WTC11 (cell line): ENCODE data around the gene OSBPL9. TPM values are rescaled to one million over a fixed set of nuclear protein-coding genes. Genes with fewer than 3 reads are reported as not detected.

Experiments
- ATAC-seq: fragments of 200-7000 bp; cut with Tn5 transposase; 2 replicates; pipeline ENCODE4 v1.10.0; 2021; ENCODE audit warnings: mild to moderate bottlenecking, moderate library complexity
- CTCF ChIA-PET: fragments of 300-600 bp; sonication (Branson Sonifier 250); formaldehyde crosslinking; loops from one replicate; lab custom pipeline; 2021; ENCODE audit warnings: antibody characterized with exemption; lab: Charles Lee
- POLR2A ChIA-PET: fragments of 350-600 bp; sonication (Branson Sonifier 250); formaldehyde crosslinking; loops from one replicate; lab custom pipeline; 2021; ENCODE audit warnings: antibody characterized with exemption; lab: Charles Lee
- DNase-seq: peaks from one replicate; pipeline ENCODE4 v3.0.0; 2021; ENCODE audit warnings: low spot score
- H3K27ac Mint-ChIP-seq: 2 replicates; pipeline ENCODE4 v1.8.0; 2021; ENCODE audit warnings: mixed read lengths
- H3K27me3 Mint-ChIP-seq: 2 replicates; pipeline ENCODE4 v1.8.0; 2021; ENCODE audit warnings: low read depth, mild to moderate bottlenecking, moderate library complexity, mixed read lengths
- H3K36me3 Mint-ChIP-seq: 2 replicates; pipeline ENCODE4 v1.8.0; 2021; ENCODE audit warnings: mixed read lengths
- H3K4me1 Mint-ChIP-seq: 2 replicates; pipeline ENCODE4 v1.8.0; 2022; ENCODE audit warnings: mixed read lengths
- H3K4me3 Mint-ChIP-seq: 2 replicates; pipeline ENCODE4 v1.8.0; 2021; ENCODE audit warnings: mild to moderate bottlenecking, moderate library complexity, mixed read lengths
- H3K9me3 Mint-ChIP-seq: 2 replicates; pipeline ENCODE4 v1.8.0; 2021; ENCODE audit warnings: mixed read lengths
- ATF3 ChIP-seq: sonication (generic); formaldehyde crosslinking; conservative IDR thresholded peaks from 2 replicates; pipeline ENCODE4 v1.8.1; 2022; ENCODE audit warnings: mild to moderate bottlenecking, missing genetic modification reagents
- CREB1 ChIP-seq: sonication (generic); formaldehyde crosslinking; IDR thresholded peaks from 2 replicates; pipeline ENCODE4 v1.8.0; 2023; ENCODE audit warnings: mild to moderate bottlenecking, missing genetic modification reagents
- ESRRA ChIP-seq: sonication (generic); formaldehyde crosslinking; IDR thresholded peaks from 2 replicates; pipeline ENCODE4 v1.8.1; 2022; ENCODE audit warnings: mild to moderate bottlenecking, missing genetic modification reagents, borderline replicate concordance
- FOXK1 ChIP-seq: sonication (generic); formaldehyde crosslinking; IDR thresholded peaks from 2 replicates; pipeline ENCODE4 v1.8.0; 2022; ENCODE audit warnings: mild to moderate bottlenecking, moderate library complexity, missing genetic modification reagents
- GTF2I ChIP-seq: fragments of 250-450 bp; sonication (Bioruptor Pico); conservative IDR thresholded peaks from 2 replicates; pipeline ENCODE4 v1.4.0; 2021; ENCODE audit warnings: mild to moderate bottlenecking
- PRDM15 ChIP-seq: sonication (generic); formaldehyde crosslinking; IDR thresholded peaks from 2 replicates; pipeline ENCODE4 v1.8.0; 2022; ENCODE audit warnings: missing genetic modification reagents
- PRRX2 ChIP-seq: fragments of 250-450 bp; sonication (Bioruptor Pico); IDR thresholded peaks from 2 replicates; pipeline ENCODE4 v1.8.0; 2021; ENCODE audit warnings: mild to moderate bottlenecking
- TCF7 ChIP-seq: sonication (generic); formaldehyde crosslinking; IDR thresholded peaks from 2 replicates; pipeline ENCODE4 v1.8.0; 2022; ENCODE audit warnings: mild to moderate bottlenecking, low read depth, missing genetic modification reagents, moderate library complexity
- ZBTB21 ChIP-seq: sonication (generic); formaldehyde crosslinking; IDR thresholded peaks from 2 replicates; pipeline ENCODE4 v1.8.1; 2023; ENCODE audit warnings: mild to moderate bottlenecking, missing genetic modification reagents, borderline replicate concordance
- ZMAT4 ChIP-seq: fragments of 250-450 bp; sonication (Bioruptor Pico); IDR thresholded peaks from 2 replicates; pipeline ENCODE4 v1.9.0; 2021; ENCODE audit warnings: mild to moderate bottlenecking
- ZNF219 ChIP-seq: sonication (generic); formaldehyde crosslinking; IDR thresholded peaks from 2 replicates; pipeline ENCODE4 v1.8.0; 2023; ENCODE audit warnings: missing genetic modification reagents, mild to moderate bottlenecking, borderline replicate concordance
- ZNF232 ChIP-seq: sonication (generic); formaldehyde crosslinking; IDR thresholded peaks from 2 replicates; pipeline ENCODE4 v1.8.0; 2022; ENCODE audit warnings: mild to moderate bottlenecking, missing genetic modification reagents
- ZNF671 ChIP-seq: fragments of 250-450 bp; sonication (Bioruptor Pico); IDR thresholded peaks from 2 replicates; pipeline ENCODE4 v1.8.0; 2021; ENCODE audit warnings: mild to moderate bottlenecking
- total RNA-seq: library from RNA; stranded (reverse); gene quantifications from 3 replicates; pipeline ENCODE4 v1.2.3, GENCODE V29; 2021
- TF ChIP-seq, protein P1 (sequence below): sonication (generic); formaldehyde crosslinking; IDR thresholded peaks from 2 replicates; pipeline ENCODE4 v1.8.1; 2023; ENCODE audit warnings: mild to moderate bottlenecking, missing genetic modification reagents
- TF ChIP-seq, protein P2 (sequence below): sonication (generic); formaldehyde crosslinking; IDR thresholded peaks from 2 replicates; pipeline ENCODE4 v1.8.1; 2023; ENCODE audit warnings: mild to moderate bottlenecking, missing genetic modification reagents, moderate library complexity
- TF ChIP-seq, protein P3 (sequence below): sonication (generic); formaldehyde crosslinking; IDR thresholded peaks from 2 replicates; pipeline ENCODE4 v1.8.1; 2022; ENCODE audit warnings: low read depth, mild to moderate bottlenecking, moderate library complexity, missing genetic modification reagents, borderline replicate concordance
- TF ChIP-seq, protein P4 (sequence below): sonication (generic); formaldehyde crosslinking; IDR thresholded peaks from 2 replicates; pipeline ENCODE4 v1.8.0; 2023; ENCODE audit warnings: missing genetic modification reagents, mild to moderate bottlenecking, borderline replicate concordance

Gene OSBPL9
- total RNA-seq, 1 experiment from 2014 or later, result 55.6 TPM

DNA sequence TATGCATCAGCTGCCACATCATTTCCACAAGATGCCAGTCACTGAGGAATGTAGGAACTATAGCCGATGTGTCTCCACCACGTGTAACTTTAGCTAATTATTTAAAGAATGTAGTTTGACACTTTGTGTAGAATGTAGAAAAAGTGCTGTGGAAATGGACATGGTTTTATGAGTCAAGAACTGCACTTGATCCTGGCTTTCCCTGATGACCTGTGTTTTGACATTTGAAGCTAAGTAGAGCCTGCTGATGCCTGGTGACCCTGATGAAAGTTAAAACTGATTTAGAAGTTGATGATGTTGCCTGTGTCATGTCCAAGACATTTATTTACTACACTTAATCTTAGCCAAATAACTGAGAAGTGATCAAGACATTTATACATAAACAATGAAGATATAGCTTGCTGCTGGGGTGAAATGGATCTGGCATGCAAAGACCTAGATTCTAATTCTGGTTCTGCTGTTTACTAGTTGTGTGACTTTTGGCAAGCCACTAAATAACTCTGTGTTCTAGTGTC is 4.4 kb upstream of the OSBPL9 start:
- no peak overlapping the region for H3K27ac Mint-ChIP-seq
- no peak for ATAC-seq
- no peaks in the 10 kb centered on the region; the same call in 1 of the 2 replicates for H3K9me3 Mint-ChIP-seq
- no peaks in the 10 kb centered on the region for H3K36me3 Mint-ChIP-seq
- ChIA-PET POLR2A (no interaction called here), CTCF (no interaction called here)
- H3K4me3 Mint-ChIP-seq, result no peak overlapping the region
- DNase-seq, result no peak
- no peak for TF ChIP-seq FOXK1 (CRISPR knock-in tag)
- no peak for TF ChIP-seq ESRRA (CRISPR knock-in tag)
- no peak for TF ChIP-seq ATF3 (CRISPR knock-in tag)
- TF ChIP-seq CREB1 (CRISPR knock-in tag), result no peak
- TF ChIP-seq ZNF232 (CRISPR knock-in tag), result no peak
- TF ChIP-seq, protein P1, sequence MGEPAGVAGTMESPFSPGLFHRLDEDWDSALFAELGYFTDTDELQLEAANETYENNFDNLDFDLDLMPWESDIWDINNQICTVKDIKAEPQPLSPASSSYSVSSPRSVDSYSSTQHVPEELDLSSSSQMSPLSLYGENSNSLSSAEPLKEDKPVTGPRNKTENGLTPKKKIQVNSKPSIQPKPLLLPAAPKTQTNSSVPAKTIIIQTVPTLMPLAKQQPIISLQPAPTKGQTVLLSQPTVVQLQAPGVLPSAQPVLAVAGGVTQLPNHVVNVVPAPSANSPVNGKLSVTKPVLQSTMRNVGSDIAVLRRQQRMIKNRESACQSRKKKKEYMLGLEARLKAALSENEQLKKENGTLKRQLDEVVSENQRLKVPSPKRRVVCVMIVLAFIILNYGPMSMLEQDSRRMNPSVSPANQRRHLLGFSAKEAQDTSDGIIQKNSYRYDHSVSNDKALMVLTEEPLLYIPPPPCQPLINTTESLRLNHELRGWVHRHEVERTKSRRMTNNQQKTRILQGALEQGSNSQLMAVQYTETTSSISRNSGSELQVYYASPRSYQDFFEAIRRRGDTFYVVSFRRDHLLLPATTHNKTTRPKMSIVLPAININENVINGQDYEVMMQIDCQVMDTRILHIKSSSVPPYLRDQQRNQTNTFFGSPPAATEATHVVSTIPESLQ (CRISPR knock-in tag), result no peak
- no peak for TF ChIP-seq ZNF671 (CRISPR knock-in tag)
- no peak for TF ChIP-seq GTF2I (CRISPR knock-in tag)
- TF ChIP-seq ZBTB21 (CRISPR knock-in tag), result no peak
- no peak for TF ChIP-seq TCF7 (CRISPR knock-in tag)
- TF ChIP-seq, protein P2, sequence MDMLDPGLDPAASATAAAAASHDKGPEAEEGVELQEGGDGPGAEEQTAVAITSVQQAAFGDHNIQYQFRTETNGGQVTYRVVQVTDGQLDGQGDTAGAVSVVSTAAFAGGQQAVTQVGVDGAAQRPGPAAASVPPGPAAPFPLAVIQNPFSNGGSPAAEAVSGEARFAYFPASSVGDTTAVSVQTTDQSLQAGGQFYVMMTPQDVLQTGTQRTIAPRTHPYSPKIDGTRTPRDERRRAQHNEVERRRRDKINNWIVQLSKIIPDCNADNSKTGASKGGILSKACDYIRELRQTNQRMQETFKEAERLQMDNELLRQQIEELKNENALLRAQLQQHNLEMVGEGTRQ, result no peak
- H3K4me1 Mint-ChIP-seq, result peaks cover 3% of the 10 kb centered on the region
- no peaks in the 10 kb centered on the region; the same call in 1 of the 2 replicates for H3K27me3 Mint-ChIP-seq

DNA sequence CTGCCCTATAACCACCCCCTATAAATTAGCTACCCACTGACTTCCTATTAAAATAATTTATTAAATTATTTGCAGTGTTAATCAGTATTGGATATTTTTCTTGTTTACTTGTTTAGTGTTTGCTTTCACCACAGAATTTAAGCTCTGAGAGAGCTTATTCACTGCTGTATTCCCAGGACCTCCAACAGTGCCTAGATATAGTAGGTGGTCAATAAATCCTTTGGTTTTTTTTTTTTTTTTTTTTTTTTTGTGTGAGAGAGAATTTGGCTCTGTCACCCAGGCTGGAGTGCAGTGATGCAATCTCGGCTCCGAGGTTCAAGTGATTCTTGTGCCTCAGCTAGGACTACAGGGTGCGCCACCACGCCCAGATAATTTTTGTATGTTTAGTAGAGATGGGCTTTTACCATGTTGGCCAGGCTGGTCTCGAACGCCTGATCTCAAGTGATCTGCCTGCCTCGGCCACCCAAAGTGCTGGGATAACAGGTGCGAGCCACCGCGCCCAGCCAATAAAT is 1.1 kb upstream of the OSBPL9 start:
- no peak for TF ChIP-seq GTF2I (CRISPR knock-in tag)
- no peak for TF ChIP-seq FOXK1 (CRISPR knock-in tag)
- TF ChIP-seq ZNF219 (CRISPR knock-in tag), result no peak
- TF ChIP-seq PRRX2, result no peak
- no peak for TF ChIP-seq PRDM15 (CRISPR knock-in tag)
- TF ChIP-seq, protein P3, sequence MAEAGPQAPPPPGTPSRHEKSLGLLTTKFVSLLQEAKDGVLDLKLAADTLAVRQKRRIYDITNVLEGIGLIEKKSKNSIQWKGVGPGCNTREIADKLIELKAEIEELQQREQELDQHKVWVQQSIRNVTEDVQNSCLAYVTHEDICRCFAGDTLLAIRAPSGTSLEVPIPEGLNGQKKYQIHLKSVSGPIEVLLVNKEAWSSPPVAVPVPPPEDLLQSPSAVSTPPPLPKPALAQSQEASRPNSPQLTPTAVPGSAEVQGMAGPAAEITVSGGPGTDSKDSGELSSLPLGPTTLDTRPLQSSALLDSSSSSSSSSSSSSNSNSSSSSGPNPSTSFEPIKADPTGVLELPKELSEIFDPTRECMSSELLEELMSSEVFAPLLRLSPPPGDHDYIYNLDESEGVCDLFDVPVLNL, result no peak
- TF ChIP-seq, protein P4, sequence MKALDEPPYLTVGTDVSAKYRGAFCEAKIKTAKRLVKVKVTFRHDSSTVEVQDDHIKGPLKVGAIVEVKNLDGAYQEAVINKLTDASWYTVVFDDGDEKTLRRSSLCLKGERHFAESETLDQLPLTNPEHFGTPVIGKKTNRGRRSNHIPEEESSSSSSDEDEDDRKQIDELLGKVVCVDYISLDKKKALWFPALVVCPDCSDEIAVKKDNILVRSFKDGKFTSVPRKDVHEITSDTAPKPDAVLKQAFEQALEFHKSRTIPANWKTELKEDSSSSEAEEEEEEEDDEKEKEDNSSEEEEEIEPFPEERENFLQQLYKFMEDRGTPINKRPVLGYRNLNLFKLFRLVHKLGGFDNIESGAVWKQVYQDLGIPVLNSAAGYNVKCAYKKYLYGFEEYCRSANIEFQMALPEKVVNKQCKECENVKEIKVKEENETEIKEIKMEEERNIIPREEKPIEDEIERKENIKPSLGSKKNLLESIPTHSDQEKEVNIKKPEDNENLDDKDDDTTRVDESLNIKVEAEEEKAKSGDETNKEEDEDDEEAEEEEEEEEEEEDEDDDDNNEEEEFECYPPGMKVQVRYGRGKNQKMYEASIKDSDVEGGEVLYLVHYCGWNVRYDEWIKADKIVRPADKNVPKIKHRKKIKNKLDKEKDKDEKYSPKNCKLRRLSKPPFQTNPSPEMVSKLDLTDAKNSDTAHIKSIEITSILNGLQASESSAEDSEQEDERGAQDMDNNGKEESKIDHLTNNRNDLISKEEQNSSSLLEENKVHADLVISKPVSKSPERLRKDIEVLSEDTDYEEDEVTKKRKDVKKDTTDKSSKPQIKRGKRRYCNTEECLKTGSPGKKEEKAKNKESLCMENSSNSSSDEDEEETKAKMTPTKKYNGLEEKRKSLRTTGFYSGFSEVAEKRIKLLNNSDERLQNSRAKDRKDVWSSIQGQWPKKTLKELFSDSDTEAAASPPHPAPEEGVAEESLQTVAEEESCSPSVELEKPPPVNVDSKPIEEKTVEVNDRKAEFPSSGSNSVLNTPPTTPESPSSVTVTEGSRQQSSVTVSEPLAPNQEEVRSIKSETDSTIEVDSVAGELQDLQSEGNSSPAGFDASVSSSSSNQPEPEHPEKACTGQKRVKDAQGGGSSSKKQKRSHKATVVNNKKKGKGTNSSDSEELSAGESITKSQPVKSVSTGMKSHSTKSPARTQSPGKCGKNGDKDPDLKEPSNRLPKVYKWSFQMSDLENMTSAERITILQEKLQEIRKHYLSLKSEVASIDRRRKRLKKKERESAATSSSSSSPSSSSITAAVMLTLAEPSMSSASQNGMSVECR (CRISPR knock-in tag), result no peak
- TF ChIP-seq ZMAT4, result no peak
- Mint-ChIP-seq H3K4me3 (no peak overlapping the region), H3K27me3 (no peaks in the 10 kb centered on the region; the same call in 1 of the 2 replicates), H3K9me3 (no peaks in the 10 kb centered on the region), H3K4me1 (peaks cover 10% of the 10 kb centered on the region), H3K27ac (no peak overlapping the region), H3K36me3 (no peaks in the 10 kb centered on the region)
- ChIA-PET POLR2A (no interaction called here), CTCF (interaction anchor here (0.7 kb wide), 2 partner anchors 9 to 166 kb away, joined by 3 read pairs; no protein-coding TSS in a partner anchor)
- ATAC-seq (no peak), DNase-seq (no peak)
